ENCODE results near the gene DHX15. TPM values are rescaled to one million over a fixed set of nuclear protein-coding genes. Genes with fewer than 3 reads are reported as not detected.

DHX15 gene
- total RNA-seq, 2 donors from 2014 or later: 135 to 149 TPM

GRCh38 chr4:24559889-24560288 is 24.5 kb downstream of the DHX15 start:
- no peak for TF ChIP-seq CTCF (IDR thresholded peaks at IDR 0.05)
- no peak overlapping the region for H3K9ac ChIP-seq (ENCODE audit: low read depth in 2 of 2, low read length in 2 of 2)
- H3K27ac ChIP-seq: no peak overlapping the region
- peaks cover 14% of the 10 kb centered on the region for H3K4me1 ChIP-seq
- H3K9me3 ChIP-seq: no peaks in the 10 kb centered on the region
- DNase-seq: no peak
- intact Hi-C loops (cut with DNase I): no loop called here
- no peaks in the 10 kb centered on the region for H3K27me3 ChIP-seq
- H3K4me3 ChIP-seq: no peak overlapping the region
- H3K36me3 ChIP-seq: no peaks in the 10 kb centered on the region

- Histone ChIP-seq H3K4me1 (peaks cover 14% of the 10 kb centered on the region), H3K9ac (ENCODE audit: low read depth in 2 of 2, low read length in 2 of 2) (no peak overlapping the region), H3K4me3 (no peak overlapping the region), H3K27ac (no peak overlapping the region), H3K9me3 (no peaks in the 10 kb centered on the region), H3K36me3 (no peaks in the 10 kb centered on the region), H3K27me3 (no peaks in the 10 kb centered on the region)
- intact Hi-C loops (cut with DNase I): no loop called here
- DNase-seq: no peak
- no peak for TF ChIP-seq CTCF (IDR thresholded peaks at IDR 0.05)
Measured at GRCh38 chr4:24559032-24559821, 25.1 kb downstream of the DHX15 start.

- intact Hi-C loops (cut with DNase I): no loop called here
- Histone ChIP-seq H3K9me3 (no peaks in the 10 kb centered on the region), H3K4me1 (peaks cover 14% of the 10 kb centered on the region), H3K9ac (ENCODE audit: low read depth in 2 of 2, low read length in 2 of 2) (no peak overlapping the region), H3K4me3 (no peak overlapping the region), H3K27me3 (no peaks in the 10 kb centered on the region), H3K27ac (peak overlapping the region; percentile 23), H3K36me3 (no peaks in the 10 kb centered on the region)
- DNase-seq: no peak
- TF ChIP-seq CTCF (IDR thresholded peaks at IDR 0.05): no peak
Measured at GRCh38 chr4:24557026-24558025, 27.0 kb downstream of the DHX15 start.

- no peaks in the 10 kb centered on the region for H3K9me3 ChIP-seq
- TF ChIP-seq CTCF (IDR thresholded peaks at IDR 0.05): no peak
- intact Hi-C loops (cut with DNase I): no loop called here
- no peak overlapping the region for H3K27ac ChIP-seq
- H3K36me3 ChIP-seq: peaks cover 13% of the 10 kb centered on the region
- H3K4me1 ChIP-seq: no peaks in the 10 kb centered on the region
- no peak overlapping the region for H3K9ac ChIP-seq (ENCODE audit: low read depth in 2 of 2, low read length in 2 of 2)
- H3K4me3 ChIP-seq: no peak overlapping the region
- DNase-seq: no peak
- H3K27me3 ChIP-seq: no peaks in the 10 kb centered on the region
Measured at GRCh38 chr4:24551492-24552289, 32.7 kb downstream of the DHX15 start.

All from colonic mucosa (tissue), 4 donors.